NCI-H1105 (cell line): ENCODE results near the gene TMEM273.
"Not testable (repeated sequence)": the region's sequence is repeated elsewhere in the genome, so short reads cannot be mapped to it uniquely, and the experiment has no call there.

Experiments used
- DNase-seq: peaks from one replicate; lab custom pipeline; 2025; lab: John Stamatoyannopoulos, UW

The TMEM273 gene

GRCh38 chr10:49204119-49204518 is 15.9 kb upstream of the TMEM273 start:
- no peak for DNase-seq

GRCh38 chr10:49202266-49202665 is 14.1 kb upstream of the TMEM273 start:
- no peak for DNase-seq

GRCh38 chr10:49200854-49201253 is 12.7 kb upstream of the TMEM273 start:
- DNase-seq = no peak

GRCh38 chr10:49197171-49197570 is 9.0 kb upstream of the TMEM273 start:
- no peak for DNase-seq

- DNase-seq = not testable (repeated sequence)
Observed at GRCh38 chr10:49195864-49196263, 7.7 kb upstream of the TMEM273 start.

GRCh38 chr10:49194212-49194920 is 6.2 kb upstream of the TMEM273 start:
- DNase-seq = no peak

- no peak for DNase-seq
Observed at GRCh38 chr10:49191349-49191748, 3.2 kb upstream of the TMEM273 start.

- DNase-seq = no peak
Observed at GRCh38 chr10:49189422-49189821, 1.2 kb upstream of the TMEM273 start.

- DNase-seq = no peak
Observed at GRCh38 chr10:49187044-49187484, 1.1 kb downstream of the TMEM273 start.

GRCh38 chr10:49186613-49187012 is 1.6 kb downstream of the TMEM273 start:
- DNase-seq = no peak

- DNase-seq = no peak
Observed at GRCh38 chr10:49185213-49185612, 3.0 kb downstream of the TMEM273 start.

GRCh38 chr10:49184642-49185111 is 3.5 kb downstream of the TMEM273 start:
- no peak for DNase-seq

GRCh38 chr10:49183596-49184542 is 4.3 kb downstream of the TMEM273 start:
- DNase-seq = no peak

GRCh38 chr10:49182776-49183175 is 5.4 kb downstream of the TMEM273 start:
- no peak for DNase-seq

GRCh38 chr10:49180444-49180860 is 7.7 kb downstream of the TMEM273 start:
- no peak for DNase-seq

- no peak for DNase-seq
Observed at GRCh38 chr10:49179699-49180443, 8.3 kb downstream of the TMEM273 start.

- DNase-seq = no peak
Observed at GRCh38 chr10:49178489-49179471, 9.4 kb downstream of the TMEM273 start.

- no peak for DNase-seq
Observed at GRCh38 chr10:49177391-49178355, 10.5 kb downstream of the TMEM273 start.
